ENCODE measurements around the gene ARHGEF38.

The ARHGEF38 gene

GRCh38 chr4:105551965-105552746 lies at the start of gene ARHGEF38:
Gene ARHGEF38, plus strand, starts transcription at chr4:105552620. Its CDS starts 146 bp downstream, at chr4:105552766.
- DNase-seq (ENCODE audit: low read depth), result no peak

- no peak for DNase-seq (ENCODE audit: low read depth)
These were observed 48.9 kb upstream of the ARHGEF38 start for GRCh38 chr4:105503484-105503883.

- DNase-seq (ENCODE audit: low read depth), result no peak
These were observed 47.7 kb upstream of the ARHGEF38 start for GRCh38 chr4:105504744-105505143.

- DNase-seq (ENCODE audit: low read depth), result no peak
These were observed 43.1 kb upstream of the ARHGEF38 start for GRCh38 chr4:105509291-105509690.

- no peak for DNase-seq (ENCODE audit: low read depth)
These were observed 42.7 kb upstream of the ARHGEF38 start for GRCh38 chr4:105509714-105510113.

GRCh38 chr4:105510245-105510644 lies 42.2 kb upstream of the ARHGEF38 start:
- DNase-seq (ENCODE audit: low read depth), result no peak

- no peak for DNase-seq (ENCODE audit: low read depth)
These were observed 31.3 kb upstream of the ARHGEF38 start for GRCh38 chr4:105520819-105521790.

- no peak for DNase-seq (ENCODE audit: low read depth)
These were observed 25.8 kb upstream of the ARHGEF38 start for GRCh38 chr4:105526656-105527055.

- DNase-seq (ENCODE audit: low read depth), result no peak
These were observed 25.3 kb upstream of the ARHGEF38 start for GRCh38 chr4:105527081-105527480.

- DNase-seq (ENCODE audit: low read depth), result no peak
These were observed 15.8 kb upstream of the ARHGEF38 start for GRCh38 chr4:105536601-105537000.

GRCh38 chr4:105541420-105541819 lies 11.0 kb upstream of the ARHGEF38 start:
- DNase-seq (ENCODE audit: low read depth), result no peak

- no peak for DNase-seq (ENCODE audit: low read depth)
These were observed 10.4 kb upstream of the ARHGEF38 start for GRCh38 chr4:105542039-105542438.

GRCh38 chr4:105543346-105543745 lies 9.1 kb upstream of the ARHGEF38 start:
- DNase-seq (ENCODE audit: low read depth), result no peak

GRCh38 chr4:105543881-105544280 lies 8.5 kb upstream of the ARHGEF38 start:
- DNase-seq (ENCODE audit: low read depth), result no peak

- no peak for DNase-seq (ENCODE audit: low read depth)
These were observed 7.7 kb upstream of the ARHGEF38 start for GRCh38 chr4:105544520-105545286.

- DNase-seq (ENCODE audit: low read depth), result no peak
These were observed 6.3 kb upstream of the ARHGEF38 start for GRCh38 chr4:105546086-105546485.

- no peak for DNase-seq (ENCODE audit: low read depth)
These were observed 4.7 kb upstream of the ARHGEF38 start for GRCh38 chr4:105547769-105548168.

- no peak for DNase-seq (ENCODE audit: low read depth)
These were observed 3.9 kb upstream of the ARHGEF38 start for GRCh38 chr4:105548483-105548882.

GRCh38 chr4:105550641-105551040 lies 1.8 kb upstream of the ARHGEF38 start:
- DNase-seq (ENCODE audit: low read depth), result no peak

- no peak for DNase-seq (ENCODE audit: low read depth)
These were observed 3.0 kb downstream of the ARHGEF38 start for GRCh38 chr4:105555409-105555808.

GRCh38 chr4:105556206-105556605 lies 3.8 kb downstream of the ARHGEF38 start:
- DNase-seq (ENCODE audit: low read depth), result no peak

- no peak for DNase-seq (ENCODE audit: low read depth)
These were observed 5.9 kb downstream of the ARHGEF38 start for GRCh38 chr4:105558277-105558676.
